Mesenchymal stem cell (in vitro differentiated cells and primary cell): Measurements from ENCODE around the gene WAC.

Experiments used
- DNase-seq: peaks from one replicate; pipeline ENCODE4 v3.0.0-alpha.2; 2013
- H2AFZ ChIP-seq: one replicate; pipeline ENCODE4 v1.6.1; 2013; ENCODE audit warnings: low read depth, mild to moderate bottlenecking, control low read depth, inconsistent platforms, low read length, moderate library complexity
- H2AK5ac ChIP-seq: 2 replicates; pipeline ENCODE4 v1.6.1; 2013; ENCODE audit warnings: low read length, moderate library complexity, mild to moderate bottlenecking, inconsistent platforms; ENCODE audit not compliant: severe bottlenecking
- H2BK120ac ChIP-seq: one replicate; pipeline ENCODE4 v1.6.1; 2013; ENCODE audit warnings: low read depth, mild to moderate bottlenecking, inconsistent platforms, low read length, moderate library complexity
- H2BK12ac ChIP-seq, 2 experiments: one replicate each; pipeline ENCODE4 v1.6.1; 2013; ENCODE audit warnings: inconsistent platforms in 2 of 2, low read length in 2 of 2, mild to moderate bottlenecking in 2 of 2, moderate library complexity in 2 of 2, control low read depth in 1 of 2
- H2BK15ac ChIP-seq: one replicate; pipeline ENCODE4 v1.6.1; 2013; ENCODE audit warnings: mild to moderate bottlenecking, low read depth, inconsistent platforms; ENCODE audit not compliant: poor library complexity, severe bottlenecking
- H2BK5ac ChIP-seq: 2 replicates; pipeline ENCODE4 v1.6.1; 2013; ENCODE audit warnings: low read depth, mild to moderate bottlenecking, low read length, control low read depth, inconsistent platforms; ENCODE audit not compliant: poor library complexity, severe bottlenecking
- H3K14ac ChIP-seq, 2 experiments: one replicate each; pipeline ENCODE4 v1.6.1; 2013; ENCODE audit warnings: inconsistent platforms in 2 of 2, low read length in 2 of 2, control low read depth in 1 of 2, mild to moderate bottlenecking in 1 of 2, moderate library complexity in 1 of 2
- H3K18ac ChIP-seq, 2 experiments: one replicate each; pipeline ENCODE4 v1.6.1; 2013; ENCODE audit warnings: inconsistent platforms in 2 of 2, low read length in 2 of 2, control low read depth in 1 of 2, low read depth in 1 of 2, mild to moderate bottlenecking in 1 of 2
- H3K23ac ChIP-seq, 2 experiments: one replicate each; pipeline ENCODE4 v1.6.1; 2013; ENCODE audit warnings: inconsistent platforms in 2 of 2, low read length in 2 of 2, mild to moderate bottlenecking in 2 of 2, moderate library complexity in 2 of 2, control low read depth in 1 of 2
- H3K27ac ChIP-seq: 2 replicates; pipeline ENCODE4 v1.5.1; 2013; ENCODE audit warnings: mild to moderate bottlenecking, moderate library complexity, low read length, control low read depth, inconsistent platforms; ENCODE audit not compliant: poor library complexity, severe bottlenecking
- H3K27me3 ChIP-seq, 2 experiments: 2 replicates each; pipeline versions ENCODE4 v1.6.1 to v1.7.0; 2013; ENCODE audit warnings: low read length in 2 of 2, mild to moderate bottlenecking in 2 of 2, moderate library complexity in 2 of 2, control low read depth in 1 of 2, inconsistent platforms in 1 of 2; ENCODE audit not compliant: control insufficient read depth in 1 of 2, insufficient read depth in 1 of 2
- H3K36me3 ChIP-seq, 2 experiments: 2 replicates each; pipeline versions ENCODE4 v1.6.1 to v1.7.0; 2013; ENCODE audit warnings: low read length in 2 of 2, control low read depth in 1 of 2, inconsistent platforms in 1 of 2, low read depth in 1 of 2, mild to moderate bottlenecking in 1 of 2; ENCODE audit not compliant: insufficient read depth in 2 of 2, control insufficient read depth in 1 of 2
- H3K4ac ChIP-seq, 2 experiments: one replicate each; pipeline ENCODE4 v1.6.1; 2013; ENCODE audit warnings: inconsistent platforms in 2 of 2, low read length in 2 of 2, mild to moderate bottlenecking in 2 of 2, moderate library complexity in 2 of 2, control low read depth in 1 of 2, low read depth in 1 of 2
- H3K4me1 ChIP-seq: 2 replicates; pipeline ENCODE4 v1.6.1; 2013; ENCODE audit warnings: low read depth, low read length, control low read depth; ENCODE audit not compliant: control insufficient read depth, insufficient read depth
- H3K4me2 ChIP-seq: 2 replicates; pipeline ENCODE4 v1.6.1; 2013; ENCODE audit warnings: low read length, mild to moderate bottlenecking, inconsistent platforms; ENCODE audit not compliant: poor library complexity, severe bottlenecking
- H3K4me3 ChIP-seq, 2 experiments: 2 replicates each; pipeline versions ENCODE4 v1.5.1 to v1.7.0; 2013; ENCODE audit warnings: low read length in 2 of 2, mild to moderate bottlenecking in 2 of 2, control low read depth in 1 of 2, low read depth in 1 of 2; ENCODE audit not compliant: insufficient read depth in 1 of 2
- H3K79me1 ChIP-seq: replicated peaks from 2 replicates; pipeline ENCODE4 v1.6.1; 2013; ENCODE audit warnings: mild to moderate bottlenecking, control low read depth, low read length, inconsistent platforms; ENCODE audit not compliant: poor library complexity, severe bottlenecking
- H3K9ac ChIP-seq: 2 replicates; pipeline ENCODE4 v1.7.0; 2013; ENCODE audit warnings: mild to moderate bottlenecking, low read length, moderate library complexity
- H3K9me3 ChIP-seq: 2 replicates; pipeline ENCODE4 v1.7.0; 2013; ENCODE audit warnings: mild to moderate bottlenecking, low read length; ENCODE audit not compliant: control insufficient read depth
- H4K8ac ChIP-seq: one replicate; pipeline ENCODE4 v1.6.1; 2013; ENCODE audit warnings: inconsistent platforms, mild to moderate bottlenecking, low read length, moderate library complexity
- H4K91ac ChIP-seq: one replicate; pipeline ENCODE4 v1.6.1; 2013; ENCODE audit warnings: mild to moderate bottlenecking, low read length, inconsistent platforms
- WGBS: methylation state at CpG from one replicate; pipeline ENCODE4 v1.1.7; 2013; ENCODE audit warnings: mixed read lengths; 5-methylcytosine and 5-hydroxymethylcytosine counted together

Gene WAC

GRCh38 chr10:28595613-28596012 lies 62.7 kb downstream of the WAC start:
- no peak overlapping the region for H2AFZ ChIP-seq
- no peak overlapping the region for H2BK15ac ChIP-seq
- peaks cover 2% of the 10 kb centered on the region for H3K79me1 ChIP-seq
- peaks cover 11% of the 10 kb centered on the region for H3K4me1 ChIP-seq
- peak overlapping the region in 1 of 2 experiments; percentile 15 for H3K4ac ChIP-seq
- H3K9me3 ChIP-seq, result no peaks in the 10 kb centered on the region
- no peak overlapping the region for H2BK120ac ChIP-seq
- no peak overlapping the region for H2BK12ac ChIP-seq
- WGBS, result 92% methylated on average over 3 of the region's 3 CpGs
- H3K14ac ChIP-seq, result peak overlapping the region in 1 of 2 experiments; percentile 59
- no peak for DNase-seq
- H3K23ac ChIP-seq, result no peak overlapping the region
- H4K8ac ChIP-seq, result no peak overlapping the region
- H3K9ac ChIP-seq, result no peak overlapping the region
- no peak overlapping the region for H3K18ac ChIP-seq
- H3K4me2 ChIP-seq, result peak overlapping the region; percentile 36
- H4K91ac ChIP-seq, result no peak overlapping the region
- peaks cover 9 to 76% of the 10 kb centered on the region in 2 experiments for H3K36me3 ChIP-seq
- no peaks in the 10 kb centered on the region for H3K27me3 ChIP-seq
- no peak overlapping the region for H2BK5ac ChIP-seq
- no peak overlapping the region for H2AK5ac ChIP-seq
- H3K4me3 ChIP-seq, result no peak overlapping the region
- peak overlapping the region; percentile 25 for H3K27ac ChIP-seq

- Histone ChIP-seq H3K4me1 (peaks cover 2% of the 10 kb centered on the region), H3K4ac (no peak overlapping the region), H3K36me3 (peaks cover 7 to 75% of the 10 kb centered on the region in 2 experiments), H2BK120ac (no peak overlapping the region), H3K79me1 (peaks cover 2% of the 10 kb centered on the region), H4K8ac (no peak overlapping the region), H3K9ac (no peak overlapping the region), H3K23ac (no peak overlapping the region), H3K14ac (no peak overlapping the region), H2BK5ac (no peak overlapping the region), H3K27me3 (no peaks in the 10 kb centered on the region), H3K18ac (no peak overlapping the region), H2BK15ac (no peak overlapping the region), H3K4me2 (no peak overlapping the region), H2BK12ac (no peak overlapping the region), H3K4me3 (no peak overlapping the region), H2AFZ (no peak overlapping the region), H4K91ac (no peak overlapping the region), H3K9me3 (no peaks in the 10 kb centered on the region), H2AK5ac (no peak overlapping the region), H3K27ac (no peak overlapping the region)
- no CpG with 5 or more reads among the region's 2 CpGs for WGBS
- no peak for DNase-seq
These were observed 67.1 kb downstream of the WAC start for GRCh38 chr10:28600056-28600455.

DNA sequence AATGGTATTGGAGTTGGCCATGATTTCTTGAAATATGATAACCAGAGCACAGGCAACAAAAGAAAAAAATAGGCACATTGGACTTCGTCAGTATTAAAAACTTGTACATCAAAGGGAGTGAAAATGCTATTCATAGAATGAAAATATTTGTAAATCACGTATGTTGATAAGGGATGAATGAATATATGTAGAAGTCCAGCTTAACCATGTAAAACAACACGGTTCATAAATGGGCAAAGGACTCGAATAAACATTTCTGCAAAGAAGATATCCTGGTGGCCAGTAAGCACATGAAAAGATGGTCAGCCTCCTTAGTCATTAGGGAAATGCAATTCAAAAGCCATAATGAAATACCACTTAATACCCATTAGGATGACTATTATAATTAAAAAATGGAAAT lies 68.1 kb downstream of the WAC start:
- peaks cover 5 to 68% of the 10 kb centered on the region in 2 experiments for H3K36me3 ChIP-seq
- H3K4ac ChIP-seq, result no peak overlapping the region
- no peak overlapping the region for H3K4me2 ChIP-seq
- no peak overlapping the region for H4K8ac ChIP-seq
- no peak overlapping the region for H3K23ac ChIP-seq
- no peak overlapping the region for H2BK15ac ChIP-seq
- no peak overlapping the region for H3K27ac ChIP-seq
- H3K79me1 ChIP-seq, result peaks cover 4% of the 10 kb centered on the region
- no peak overlapping the region for H3K4me3 ChIP-seq
- no peak overlapping the region for H3K9ac ChIP-seq
- H2AK5ac ChIP-seq, result no peak overlapping the region
- no peak overlapping the region for H3K18ac ChIP-seq
- H3K9me3 ChIP-seq, result no peaks in the 10 kb centered on the region
- H4K91ac ChIP-seq, result no peak overlapping the region
- H3K27me3 ChIP-seq, result no peaks in the 10 kb centered on the region
- no peak overlapping the region for H2BK120ac ChIP-seq
- no peak for DNase-seq
- H3K4me1 ChIP-seq, result no peaks in the 10 kb centered on the region
- no peak overlapping the region for H3K14ac ChIP-seq
- H2BK12ac ChIP-seq, result no peak overlapping the region
- no peak overlapping the region for H2BK5ac ChIP-seq
- no peak overlapping the region for H2AFZ ChIP-seq
- WGBS, result 98% methylated on average over 4 of the region's 4 CpGs

- no peak overlapping the region for H3K4ac ChIP-seq
- no peak overlapping the region for H3K18ac ChIP-seq
- WGBS, result 94% methylated on average over 8 of the region's 12 CpGs
- H3K79me1 ChIP-seq, result peaks cover 5% of the 10 kb centered on the region
- no peak overlapping the region for H2BK15ac ChIP-seq
- no peaks in the 10 kb centered on the region for H3K9me3 ChIP-seq
- H3K4me3 ChIP-seq, result no peak overlapping the region
- H3K14ac ChIP-seq, result no peak overlapping the region
- peaks cover 2% of the 10 kb centered on the region for H3K4me1 ChIP-seq
- no peak for DNase-seq
- H3K9ac ChIP-seq, result no peak overlapping the region
- no peak overlapping the region for H2BK12ac ChIP-seq
- H3K36me3 ChIP-seq, result peaks cover 14 to 58% of the 10 kb centered on the region in 2 experiments
- no peak overlapping the region for H2BK5ac ChIP-seq
- H3K4me2 ChIP-seq, result no peak overlapping the region
- H2AFZ ChIP-seq, result no peak overlapping the region
- no peak overlapping the region for H2AK5ac ChIP-seq
- no peak overlapping the region for H4K91ac ChIP-seq
- H3K27ac ChIP-seq, result no peak overlapping the region
- no peaks in the 10 kb centered on the region for H3K27me3 ChIP-seq
- no peak overlapping the region for H3K23ac ChIP-seq
- H4K8ac ChIP-seq, result no peak overlapping the region
- no peak overlapping the region for H2BK120ac ChIP-seq
These were observed 71.9 kb downstream of the WAC start for GRCh38 chr10:28604567-28605536.
